ENCODE measurements around the gene RPA3. TPM values are rescaled to one million over a fixed set of nuclear protein-coding genes. Genes with fewer than 3 reads are reported as not detected.
"Not testable (repeated sequence)": the region's sequence is repeated elsewhere in the genome, so short reads cannot be mapped to it uniquely, and the experiment has no call there.

The RPA3 gene
- total and polyA plus RNA-seq, 5 experiments from 2014 or later: 29.7 to 97.5 (median 78.6) TPM

GRCh38 chr7:7664291-7664690 lies 54.1 kb downstream of the RPA3 start:
- POLR2A ChIA-PET: no interaction called here
- Mint-ChIP-seq H3K36me3 (peaks cover 9 to 19% (median 15%) of the 10 kb centered on the region in 3 donors), H3K4me3 (no peak overlapping the region), H3K4me1 (peaks cover 25 to 49% (median 37%) of the 10 kb centered on the region in 4 donors), H3K9me3 (peaks cover 0 to 10% (median 7%) of the 10 kb centered on the region in 9 donors), H3K27me3 (no peaks in the 10 kb centered on the region), H3K27ac (peak overlapping the region in 5 of 10 donors; percentile 1 to 52 (median 19))
- ATAC-seq: no peak
- DNase-seq: no peak

- ATAC-seq (no peak), DNase-seq (no peak)
- H3K27ac Mint-ChIP-seq: no peak overlapping the region
- H3K36me3 Mint-ChIP-seq: peaks cover 18 to 25% (median 19%) of the 10 kb centered on the region in 3 donors
- H3K27me3 Mint-ChIP-seq: no peaks in the 10 kb centered on the region
- H3K9me3 Mint-ChIP-seq: peaks cover 0 to 25% (median 17%) of the 10 kb centered on the region in 9 donors
- H3K4me1 Mint-ChIP-seq: peaks cover 25 to 47% (median 42%) of the 10 kb centered on the region in 4 donors
- POLR2A ChIA-PET: no interaction called here
- no peak overlapping the region for H3K4me3 Mint-ChIP-seq
Measured at GRCh38 chr7:7662527-7662926, 55.9 kb downstream of the RPA3 start.

GRCh38 chr7:7656459-7656858 lies 61.9 kb downstream of the RPA3 start:
- H3K4me3 Mint-ChIP-seq, POLR2A ChIA-PET, DNase-seq, ATAC-seq, H3K27me3 Mint-ChIP-seq: not testable (repeated sequence)
- peaks cover 30 to 35% (median 34%) of the 10 kb centered on the region in 3 donors for H3K36me3 Mint-ChIP-seq
- peaks cover 0 to 42% (median 23%) of the 10 kb centered on the region in 9 donors for H3K9me3 Mint-ChIP-seq
- H3K27ac Mint-ChIP-seq: peak overlapping the region in 2 of 10 donors; percentile 10 to 60
- peaks cover 40 to 62% (median 52%) of the 10 kb centered on the region in 4 donors for H3K4me1 Mint-ChIP-seq

- POLR2A ChIA-PET: interaction anchor here (0.7 kb wide), 1 partner anchor 229 kb away, joined by 4 read pairs; no protein-coding TSS in a partner anchor
- H3K27me3 Mint-ChIP-seq: no peaks in the 10 kb centered on the region
- peaks cover 29 to 35% (median 30%) of the 10 kb centered on the region in 3 donors for H3K36me3 Mint-ChIP-seq
- no peak for DNase-seq
- ATAC-seq: no peak
- peaks cover 0 to 41% (median 22%) of the 10 kb centered on the region in 9 donors for H3K9me3 Mint-ChIP-seq
- H3K4me1 Mint-ChIP-seq: peaks cover 36 to 62% (median 50%) of the 10 kb centered on the region in 4 donors
- peak overlapping the region in 1 of 10 donors; percentile 27 for H3K27ac Mint-ChIP-seq
- H3K4me3 Mint-ChIP-seq: no peak overlapping the region
Measured at GRCh38 chr7:7654964-7655715, 63.3 kb downstream of the RPA3 start.

- peak overlapping the region in 2 of 10 donors; percentile 13 to 71 for H3K27ac Mint-ChIP-seq
Measured at GRCh38 chr7:7653593-7654187, 64.7 kb downstream of the RPA3 start.

GRCh38 chr7:7652798-7653540 lies 65.4 kb downstream of the RPA3 start:
- ATAC-seq (no peak), DNase-seq (no peak)
- Mint-ChIP-seq H3K9me3 (peaks cover 0 to 22% (median 5%) of the 10 kb centered on the region in 9 donors), H3K4me3 (peak overlapping the region in 1 of 10 donors; percentile 29), H3K27me3 (no peaks in the 10 kb centered on the region), H3K36me3 (peaks cover 16 to 20% (median 20%) of the 10 kb centered on the region in 3 donors), H3K4me1 (peaks cover 34 to 57% (median 44%) of the 10 kb centered on the region in 4 donors), H3K27ac (peak overlapping the region in 3 of 10 donors; percentile 4 to 16 (median 7))
- POLR2A ChIA-PET: no interaction called here

More at GRCh38 chr7:7653593-7654187, 64.7 kb downstream of the RPA3 start:
- Mint-ChIP-seq H3K4me1 (peaks cover 38 to 59% (median 44%) of the 10 kb centered on the region in 4 donors), H3K27me3 (no peaks in the 10 kb centered on the region), H3K9me3 (peaks cover 0 to 28% (median 12%) of the 10 kb centered on the region in 9 donors), H3K4me3 (no peak overlapping the region), H3K36me3 (peaks cover 18 to 24% (median 21%) of the 10 kb centered on the region in 3 donors)
- ATAC-seq (no peak), DNase-seq (no peak)
- POLR2A ChIA-PET: no interaction called here

GRCh38 chr7:7651479-7651878 lies 66.9 kb downstream of the RPA3 start:
- Mint-ChIP-seq H3K4me1 (peaks cover 29 to 57% (median 50%) of the 10 kb centered on the region in 4 donors), H3K27ac (peak overlapping the region in 8 of 10 donors; percentile 11 to 75 (median 32)), H3K9me3 (peaks cover 0 to 10% (median 0%) of the 10 kb centered on the region in 9 donors), H3K4me3 (no peak overlapping the region), H3K27me3 (no peaks in the 10 kb centered on the region), H3K36me3 (peaks cover 3 to 11% (median 10%) of the 10 kb centered on the region in 3 donors)
- POLR2A ChIA-PET: interaction anchor here (2.8 kb wide), 1 partner anchor 11 kb away, joined by 10 read pairs; the partner anchor contains the start of gene UMAD1
- ATAC-seq (no peak), DNase-seq (no peak)

GRCh38 chr7:7650682-7651206 lies 67.7 kb downstream of the RPA3 start:
- no peak overlapping the region for H3K4me3 Mint-ChIP-seq
- POLR2A ChIA-PET: interaction anchor here (2.8 kb wide), 1 partner anchor 10 kb away, joined by 10 read pairs; the partner anchor contains the start of gene UMAD1
- DNase-seq: no peak
- peak overlapping the region in 1 of 10 donors; percentile 25 for H3K27ac Mint-ChIP-seq
- peaks cover 2 to 9% (median 8%) of the 10 kb centered on the region in 3 donors for H3K36me3 Mint-ChIP-seq
- no peak for ATAC-seq
- H3K4me1 Mint-ChIP-seq: peaks cover 29 to 63% (median 56%) of the 10 kb centered on the region in 4 donors
- peaks cover 0 to 3% (median 0%) of the 10 kb centered on the region in 9 donors for H3K9me3 Mint-ChIP-seq
- no peaks in the 10 kb centered on the region for H3K27me3 Mint-ChIP-seq

- Mint-ChIP-seq H3K4me3 (no peak overlapping the region), H3K27me3 (no peaks in the 10 kb centered on the region), H3K36me3 (peaks cover 5 to 28% (median 14%) of the 10 kb centered on the region in 3 donors), H3K9me3 (no peaks in the 10 kb centered on the region), H3K4me1 (peaks cover 27 to 74% (median 64%) of the 10 kb centered on the region in 4 donors), H3K27ac (no peak overlapping the region)
- ATAC-seq (no peak), DNase-seq (no peak)
- POLR2A ChIA-PET: no interaction called here
Measured at GRCh38 chr7:7647495-7648036, 70.8 kb downstream of the RPA3 start.

GRCh38 chr7:7642081-7642480 lies 76.3 kb downstream of the RPA3 start:
- H3K4me3 Mint-ChIP-seq: peak overlapping the region; percentile 90 to 99 (median 97)
- H3K4me1 Mint-ChIP-seq: peaks cover 18 to 69% (median 64%) of the 10 kb centered on the region in 4 donors
- no peak for DNase-seq
- ATAC-seq: no peak
- H3K27me3 Mint-ChIP-seq: no peaks in the 10 kb centered on the region
- peaks cover 5 to 30% (median 16%) of the 10 kb centered on the region in 3 donors for H3K36me3 Mint-ChIP-seq
- H3K9me3 Mint-ChIP-seq: no peaks in the 10 kb centered on the region
- H3K27ac Mint-ChIP-seq: peak overlapping the region in 8 of 10 donors; percentile 79 to 100 (median 98)
- POLR2A ChIA-PET: interaction anchor here (1.3 to 2.8 kb wide), 3 partner anchors 9 to 557 kb away, joined by 3 to 35 read pairs (median 10); partner anchors contain the start of gene GLCCI1

GRCh38 chr7:7641129-7641663 lies 77.2 kb downstream of the RPA3 start:
- peaks cover 18 to 61% (median 56%) of the 10 kb centered on the region in 4 donors for H3K4me1 Mint-ChIP-seq
- POLR2A ChIA-PET: interaction anchor here (0.6 to 2.8 kb wide), 12 partner anchors 10 to 579 kb away, joined by 3 to 35 read pairs (median 4); partner anchors contain the start of genes GLCCI1 and MIOS
- no peaks in the 10 kb centered on the region for H3K9me3 Mint-ChIP-seq
- no peaks in the 10 kb centered on the region for H3K27me3 Mint-ChIP-seq
- H3K27ac Mint-ChIP-seq: peak overlapping the region; percentile 94 to 100 (median 98)
- H3K4me3 Mint-ChIP-seq: peak overlapping the region; percentile 90 to 99 (median 97)
- DNase-seq (no peak), ATAC-seq (peak; percentile 11 to 20)
- H3K36me3 Mint-ChIP-seq: peaks cover 5 to 28% (median 16%) of the 10 kb centered on the region in 3 donors
